Prostate gland (tissue), 2 donors: Measurements from ENCODE around the gene ARL8B.

Experiments
- CTCF ChIP-seq, 4 experiments: fragments of 200-600 bp in 2 of 4; fragments of 450-650 bp in 2 of 4; sonication (generic) in 2 of 4; IDR thresholded peaks; 1 replicate in 3 of 4; 2 replicates in 1 of 4; pipeline ENCODE4 v1.5.1; 2016 to 2019; ENCODE audit warnings: antibody characterized with exemption in 4 of 4, mild to moderate bottlenecking in 2 of 4, moderate library complexity in 2 of 4
- POLR2A ChIP-seq: fragments of 450-650 bp; IDR thresholded peaks from one replicate; pipeline ENCODE4 v1.6.1; 2016; ENCODE audit warnings: antibody characterized with exemption, mild to moderate bottlenecking

GRCh38 chr3:5136211-5136918 is 14.3 kb downstream of the ARL8B start:
- TF ChIP-seq POLR2A, result no peak
- TF ChIP-seq CTCF (IDR thresholded peaks at IDR 0.05), result peak in 3 of 4 experiments; percentile 16 to 27 (median 25)
